NCI-H82 treated with DMSO at 0.1 percent for 48 hours (cell line): ENCODE data around the gene NLRP7.

Experiments
- DNase-seq: peaks from one replicate; lab custom pipeline; 2025; ENCODE audit not compliant: unreplicated experiment; lab: John Stamatoyannopoulos, UW

The NLRP7 gene

GRCh38 chr19:54875506-54875905 lies 71.8 kb downstream of the NLRP7 start:
- DNase-seq, result no peak

GRCh38 chr19:54873990-54874389 lies 73.3 kb downstream of the NLRP7 start, which contains the start of gene FCAR:
Gene FCAR, plus strand, starts transcription at chr19:54874235. Its CDS starts 55 bp downstream, at chr19:54874290.
- DNase-seq, result no peak
